Mesenteric fat pad (tissue), 1 donor: ENCODE data around the gene C2CD4C. TPM values are rescaled to one million over a fixed set of nuclear protein-coding genes. Genes with fewer than 3 reads are reported as not detected.
"Not testable (repeated sequence)": the region's sequence is repeated elsewhere in the genome, so short reads cannot be mapped to it uniquely, and the experiment has no call there.

Experiments used
- DNase-seq: peaks from one replicate; pipeline ENCODE4 v3.0.0-alpha.2; 2020; ENCODE audit warnings: low spot score
- total RNA-seq: library from RNA; stranded (reverse); fragmentation: NEBNext Ultra II Directional; extraction: Animal tissue kit (Norgen Biotek cat#: 25700); gene quantifications from one replicate; pipeline ENCODE4 v1.2.1, GENCODE V29; 2021
- donor health status: DM: yes; HTN: yes; CAD: no.

C2CD4C gene
- total RNA-seq, 1 donor from 2014 or later = 5.9 TPM

DNA sequence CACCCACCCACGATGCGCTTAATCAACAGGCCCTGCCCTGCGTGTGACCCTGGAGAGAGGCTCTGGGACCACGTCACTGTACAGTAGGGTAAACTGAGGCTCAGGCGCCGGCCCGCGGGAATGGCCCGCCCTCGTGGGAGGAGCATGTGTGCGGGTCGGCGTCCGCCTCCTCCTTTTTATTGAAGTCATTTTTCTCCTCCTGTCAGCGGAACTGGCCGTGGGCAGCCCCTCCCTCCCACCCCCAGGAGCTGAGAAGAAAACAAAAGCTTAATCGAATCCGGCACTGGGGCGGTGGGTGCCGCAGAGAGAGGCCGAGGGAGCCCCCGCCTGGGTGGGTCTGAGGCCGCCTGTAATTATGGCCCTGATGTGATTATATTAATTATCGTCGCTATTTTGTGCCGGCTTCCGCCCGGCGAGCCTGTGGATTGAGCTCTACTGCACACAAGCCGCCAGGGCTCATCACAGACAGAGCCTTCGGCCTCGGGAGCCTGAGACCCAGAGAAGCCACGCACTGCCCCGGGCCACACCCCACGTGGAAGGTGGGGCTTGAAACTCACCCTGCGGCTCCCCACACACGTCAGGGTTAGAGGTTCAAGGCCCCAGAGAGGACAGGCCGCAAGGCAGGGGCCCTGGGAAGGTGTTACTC lies 7.0 kb downstream of the C2CD4C start:
- DNase-seq = no peak

DNA sequence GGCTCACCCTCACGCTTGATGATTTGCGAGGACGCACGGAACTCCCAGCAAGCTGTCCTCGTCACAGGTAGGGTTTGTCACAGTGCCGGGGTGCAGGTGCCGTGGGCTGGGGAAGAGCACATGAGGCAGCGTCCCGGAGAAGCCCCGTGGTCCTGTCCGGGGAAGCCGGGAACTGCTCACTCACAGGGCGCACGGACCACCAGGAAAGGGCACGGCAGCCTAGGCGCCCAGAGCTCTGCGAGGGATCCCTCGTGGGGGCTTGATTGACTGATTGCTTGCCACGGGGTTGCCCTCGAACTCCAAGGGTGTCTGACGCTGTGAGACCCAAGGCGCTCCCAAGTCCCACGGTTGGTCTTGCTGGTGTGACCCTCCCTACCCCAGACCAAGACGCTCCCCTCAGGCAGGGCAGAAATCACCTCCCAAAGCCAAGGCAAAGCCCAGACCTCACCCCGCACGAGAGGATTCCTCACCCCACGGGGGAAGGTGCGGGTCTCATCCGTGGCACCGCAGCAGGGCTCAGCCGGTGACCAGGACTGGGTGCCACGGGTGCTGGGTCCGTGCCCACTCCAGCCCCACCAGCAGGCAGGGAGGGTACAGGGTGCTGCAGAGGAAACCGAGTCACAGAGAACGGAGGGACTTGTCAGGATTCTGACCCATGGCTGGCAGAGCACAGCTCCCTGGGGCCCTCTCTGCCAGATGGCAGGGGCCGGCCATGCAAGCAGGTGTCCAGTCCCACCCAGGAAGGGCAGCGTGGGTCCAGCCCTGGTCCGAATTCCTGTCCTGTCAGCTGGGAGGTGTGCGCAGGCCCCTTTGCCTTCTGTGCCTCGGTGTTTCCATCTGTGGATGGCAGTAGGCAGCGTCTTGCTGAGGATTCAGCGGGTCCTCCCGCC lies 7.7 kb downstream of the C2CD4C start:
- no peak for DNase-seq

DNA sequence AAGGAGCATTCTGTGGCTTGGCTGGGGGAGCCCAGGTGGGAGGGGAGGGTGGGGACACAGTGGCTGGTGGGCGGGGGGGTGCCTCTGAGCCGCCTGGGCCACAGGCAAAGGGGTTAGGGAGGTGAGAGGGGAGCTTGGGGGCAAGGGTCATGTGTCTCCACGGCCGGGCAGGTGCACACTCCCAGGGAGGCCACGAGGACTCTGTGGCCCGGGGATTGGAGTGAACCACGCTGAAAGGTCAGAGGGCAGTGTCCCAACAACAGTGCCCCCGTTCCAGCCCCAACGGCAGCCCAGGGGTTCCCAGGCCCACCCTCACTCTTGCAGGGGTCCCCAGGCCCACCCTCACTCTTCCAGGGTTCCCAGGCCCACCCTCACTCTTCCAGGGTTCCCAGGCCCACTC lies 9.6 kb downstream of the C2CD4C start:
- DNase-seq = no peak

DNA sequence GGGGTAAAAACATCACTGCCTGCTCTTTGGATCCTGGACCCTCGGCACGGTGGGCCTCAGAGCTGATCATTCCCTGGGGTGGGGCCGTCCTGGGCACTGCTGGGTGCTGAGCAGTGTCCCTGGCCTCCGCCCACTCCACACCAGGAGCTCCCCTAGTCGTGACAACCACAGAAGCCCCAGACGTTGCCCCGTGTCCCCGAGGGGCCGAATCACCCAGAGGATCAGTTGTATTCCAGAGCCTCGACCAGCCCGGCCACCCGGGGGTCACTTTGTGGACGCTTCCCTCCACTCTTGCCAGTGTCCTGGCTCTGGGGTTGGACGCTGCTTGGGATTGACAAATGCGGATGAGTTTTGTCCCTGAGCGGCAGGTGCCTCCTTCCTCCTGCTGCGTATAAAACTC lies 10.2 kb downstream of the C2CD4C start:
- DNase-seq = no peak

DNA sequence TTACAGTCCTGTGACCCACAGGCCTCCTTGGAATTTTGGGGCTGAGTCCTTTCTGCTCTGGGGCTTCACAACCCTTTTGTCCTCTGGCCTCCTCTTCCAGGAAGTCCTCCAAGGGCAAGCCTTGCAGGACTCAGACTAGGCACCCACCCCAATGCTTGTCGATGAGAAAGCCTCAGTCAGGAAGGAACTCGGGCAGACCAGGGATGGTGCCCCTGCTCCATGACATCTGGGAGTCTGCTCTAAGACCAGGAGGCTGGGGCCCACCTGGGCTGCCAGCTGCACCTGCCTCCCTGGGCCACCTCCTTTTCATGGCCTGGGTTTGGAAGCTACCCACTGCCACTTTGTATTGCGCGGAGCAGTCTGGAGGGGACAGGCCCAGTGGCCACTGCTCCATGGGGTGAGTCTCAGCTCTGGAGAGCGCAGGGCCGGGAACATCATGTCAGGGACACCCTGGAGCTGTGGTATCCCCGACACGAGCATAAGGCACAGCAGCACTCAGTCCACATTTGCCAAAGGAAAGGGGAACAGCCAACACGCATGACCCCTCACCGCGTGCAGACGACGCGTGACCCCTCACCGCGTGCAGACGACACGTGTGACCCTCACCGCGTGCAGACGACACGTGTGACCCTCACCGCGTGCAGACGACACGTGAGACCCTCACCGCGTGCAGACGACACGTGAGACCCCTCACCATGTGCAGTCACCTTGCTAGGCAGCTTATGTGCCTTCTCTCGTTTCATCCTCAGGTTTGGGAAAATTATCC lies 10.8 kb downstream of the C2CD4C start:
- peak; percentile 59 for DNase-seq

DNA sequence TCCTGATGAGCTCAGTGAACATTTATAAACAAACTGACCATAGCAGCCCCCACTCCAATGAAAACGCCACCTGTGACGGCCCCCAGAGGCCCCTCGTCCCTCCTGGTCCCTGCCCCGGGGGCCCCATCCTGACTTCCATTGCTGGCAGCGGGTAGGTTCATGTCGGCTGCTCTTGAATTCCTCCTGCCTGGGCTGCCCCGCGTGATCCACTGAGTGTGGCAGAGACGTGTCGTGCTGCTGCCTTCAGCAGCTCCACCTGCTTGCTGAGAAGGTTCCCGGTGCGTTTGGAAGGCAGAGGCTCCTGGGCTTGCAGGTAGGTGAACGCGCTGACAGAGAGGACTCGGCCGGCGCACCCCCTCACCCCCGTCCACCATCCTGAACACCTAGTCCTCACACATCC lies 11.6 kb downstream of the C2CD4C start:
- no peak for DNase-seq

DNA sequence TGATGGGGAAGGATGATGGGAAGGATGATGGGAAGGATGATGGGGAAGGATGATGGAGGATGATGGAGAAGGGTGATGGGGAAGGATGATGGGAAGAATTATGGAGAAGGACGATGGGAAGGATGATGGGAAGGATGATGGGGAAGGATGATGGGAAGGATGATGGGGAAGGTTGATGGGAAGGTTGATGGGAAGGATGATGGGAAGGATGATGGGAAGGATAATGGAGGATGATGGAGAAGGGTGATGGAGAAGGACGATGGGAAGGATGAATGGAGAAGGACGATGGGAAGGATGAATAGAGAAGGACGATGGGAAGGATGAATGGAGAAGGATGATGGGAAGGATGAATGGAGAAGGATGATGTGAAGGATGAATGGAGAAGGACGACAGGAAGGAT lies 13.5 kb downstream of the C2CD4C start:
- DNase-seq = no peak

DNA sequence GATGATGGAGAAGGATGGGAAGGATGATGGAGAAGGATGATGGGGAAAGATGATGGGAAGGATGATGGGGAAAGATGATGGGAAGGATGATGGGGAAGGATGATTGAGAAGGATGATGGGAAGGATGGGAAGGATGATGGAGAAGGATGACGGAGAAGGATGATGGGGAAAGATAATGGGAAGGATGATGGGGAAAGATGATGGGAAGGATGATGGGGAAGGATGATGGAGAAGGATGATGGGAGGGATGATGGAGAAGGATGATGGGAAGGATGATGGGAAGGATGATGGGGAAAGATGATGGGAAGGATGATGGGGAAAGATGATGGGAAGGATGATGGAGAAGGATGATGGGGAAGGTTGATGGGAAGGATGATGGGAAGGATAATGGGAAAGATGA lies 14.1 kb downstream of the C2CD4C start:
- not testable (repeated sequence) for DNase-seq

DNA sequence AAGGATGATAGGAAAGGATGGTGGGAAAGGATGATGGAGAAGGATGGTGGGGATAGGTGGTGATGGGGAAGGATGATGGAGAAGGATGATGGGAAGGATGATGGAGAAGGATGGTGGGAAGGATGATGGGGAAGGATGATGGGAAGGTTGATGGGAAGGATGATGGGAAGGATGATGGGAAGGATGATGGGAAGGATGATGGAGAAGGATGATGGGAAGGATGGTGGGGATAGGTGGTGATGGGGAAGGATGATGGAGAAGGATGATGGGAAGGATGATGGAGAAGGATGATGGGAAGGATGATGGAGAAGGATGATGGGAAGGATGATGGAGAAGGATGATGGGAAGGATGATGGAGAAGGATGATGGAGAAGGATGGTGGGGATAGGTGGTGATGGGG lies 15.4 kb downstream of the C2CD4C start:
- not testable (repeated sequence) for DNase-seq

DNA sequence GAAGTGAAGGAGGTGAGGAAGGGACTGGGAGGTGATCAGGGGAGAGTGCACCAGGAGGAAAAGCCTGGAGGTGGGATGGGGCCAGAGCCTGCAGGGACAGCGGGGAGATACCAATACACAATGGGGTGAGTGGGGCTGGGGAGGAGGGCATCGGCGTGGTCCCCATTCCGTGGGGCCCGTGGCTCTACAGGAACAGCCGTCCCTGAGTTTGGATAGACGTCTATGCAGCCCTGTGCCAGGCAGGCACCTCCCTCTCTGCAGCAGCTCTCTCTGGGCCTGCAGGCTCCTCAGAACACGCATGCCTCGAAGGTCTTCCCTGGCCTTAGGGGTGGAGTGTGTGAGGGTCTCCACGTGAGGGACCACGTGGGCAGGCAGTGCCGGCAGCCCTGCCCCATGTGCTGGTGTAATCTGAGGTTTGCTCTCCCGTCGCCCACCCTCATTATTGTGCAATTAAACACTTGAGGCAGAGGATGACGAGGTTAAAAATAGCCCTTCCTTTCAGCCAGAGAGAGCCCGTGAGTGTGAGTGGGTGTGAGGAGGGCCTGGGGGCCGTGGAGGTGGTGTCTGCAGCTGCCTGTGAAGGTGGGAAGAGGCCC lies 16.5 kb downstream of the C2CD4C start:
- DNase-seq = no peak

DNA sequence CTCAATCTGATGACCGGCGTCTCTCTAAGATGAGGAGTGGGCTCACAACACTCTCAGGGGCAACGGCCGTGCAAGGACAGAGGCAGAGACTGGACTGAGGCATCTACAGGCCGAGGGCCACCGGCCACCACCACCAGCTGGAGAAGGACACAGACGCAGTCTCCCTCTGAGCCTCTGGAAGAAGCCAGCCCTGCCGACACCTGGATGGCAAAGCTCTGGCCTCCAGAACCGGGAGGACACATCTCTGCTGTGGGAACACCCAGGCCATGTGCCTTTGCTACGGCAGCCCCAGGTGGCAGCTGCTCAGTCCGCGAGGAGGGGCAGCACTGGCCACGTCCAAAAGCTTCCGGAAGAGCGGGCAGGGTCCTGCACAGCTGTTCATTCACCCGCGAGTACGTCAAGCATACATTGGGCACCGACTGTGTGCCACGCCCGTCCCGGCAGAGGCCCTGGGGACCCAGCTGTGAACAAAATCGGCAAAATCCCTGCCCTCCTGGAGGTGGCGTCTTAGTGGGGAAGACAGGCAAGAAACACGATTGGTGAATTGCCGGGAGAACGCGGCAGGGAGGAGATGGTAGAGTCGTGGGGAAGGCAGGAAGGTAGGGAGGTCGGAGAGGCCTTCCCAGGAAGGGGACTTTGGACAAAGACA lies 17.1 kb downstream of the C2CD4C start:
- no peak for DNase-seq

DNA sequence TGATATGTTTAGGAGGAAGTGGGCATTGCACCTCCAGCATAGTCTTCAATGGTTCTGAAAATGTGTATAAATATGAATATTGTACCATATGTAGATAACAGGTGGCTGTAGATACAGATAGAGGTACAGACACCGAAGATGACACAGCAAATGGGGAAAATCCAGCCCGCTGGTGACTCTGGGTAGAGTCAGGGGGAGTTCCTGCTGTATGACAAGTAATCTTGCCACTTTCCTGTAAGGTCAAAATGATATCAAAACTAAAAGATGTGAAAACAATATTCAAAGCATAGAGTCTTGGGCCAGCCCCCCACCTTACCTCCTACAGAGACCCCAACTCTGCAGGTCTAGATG lies 17.8 kb downstream of the C2CD4C start:
- DNase-seq = no peak

DNA sequence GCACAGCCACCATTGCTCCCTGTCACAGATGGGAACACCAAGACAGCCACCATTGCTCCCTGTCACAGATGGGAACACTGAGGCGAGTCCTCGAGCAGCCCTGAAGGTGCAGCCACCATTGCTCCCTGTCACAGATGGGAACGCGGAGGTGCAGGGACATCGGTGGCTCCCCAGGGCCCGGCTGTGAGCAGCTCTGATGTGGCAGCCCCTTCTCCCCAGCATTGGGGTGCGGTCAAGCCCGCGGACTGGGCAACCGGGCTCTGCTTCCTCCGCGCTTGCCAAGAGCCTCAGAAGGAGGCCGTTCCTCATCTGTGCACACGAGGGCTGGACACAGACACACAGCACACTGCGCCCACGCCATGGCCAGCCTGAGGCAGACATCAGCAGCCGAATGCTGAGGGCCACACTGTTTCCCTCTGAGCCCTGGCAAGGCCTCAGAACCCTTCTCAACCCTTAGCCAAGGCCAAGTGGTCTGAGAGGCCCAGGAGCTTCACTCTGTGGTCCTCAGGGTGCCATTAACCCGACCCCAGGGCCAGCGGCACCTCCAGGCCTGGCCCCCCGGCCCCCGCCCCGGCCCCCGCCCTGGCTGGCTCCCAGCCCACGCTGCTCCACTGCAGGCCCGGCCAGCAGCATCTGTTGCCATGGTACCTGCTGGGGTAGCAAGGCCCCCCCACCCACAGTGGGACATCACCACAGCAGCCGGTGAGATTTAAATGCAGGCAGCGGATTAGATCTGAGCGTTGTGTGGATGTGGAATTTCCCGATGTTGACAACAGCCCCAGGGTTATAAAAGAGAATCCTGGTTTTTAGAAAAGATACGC lies 18.4 kb downstream of the C2CD4C start:
- DNase-seq = no peak

DNA sequence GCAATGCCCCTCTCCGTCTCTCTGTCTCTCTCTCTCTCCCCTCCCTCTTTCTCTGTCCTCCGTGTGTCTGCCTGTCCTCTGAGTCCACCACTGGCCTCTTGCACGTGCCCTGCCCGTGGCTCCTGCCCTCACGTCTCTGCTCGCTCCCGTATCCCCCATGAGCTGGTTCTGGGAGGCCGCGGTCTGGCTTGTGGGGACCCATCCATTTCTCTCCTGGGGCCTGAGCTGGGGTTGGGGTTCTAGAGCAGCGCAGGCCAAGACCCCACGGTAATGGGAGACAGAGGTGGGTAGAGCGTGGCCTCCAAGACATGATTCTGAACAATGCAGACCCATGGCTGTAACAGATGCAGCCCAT lies 19.0 kb downstream of the C2CD4C start:
- no peak for DNase-seq

DNA sequence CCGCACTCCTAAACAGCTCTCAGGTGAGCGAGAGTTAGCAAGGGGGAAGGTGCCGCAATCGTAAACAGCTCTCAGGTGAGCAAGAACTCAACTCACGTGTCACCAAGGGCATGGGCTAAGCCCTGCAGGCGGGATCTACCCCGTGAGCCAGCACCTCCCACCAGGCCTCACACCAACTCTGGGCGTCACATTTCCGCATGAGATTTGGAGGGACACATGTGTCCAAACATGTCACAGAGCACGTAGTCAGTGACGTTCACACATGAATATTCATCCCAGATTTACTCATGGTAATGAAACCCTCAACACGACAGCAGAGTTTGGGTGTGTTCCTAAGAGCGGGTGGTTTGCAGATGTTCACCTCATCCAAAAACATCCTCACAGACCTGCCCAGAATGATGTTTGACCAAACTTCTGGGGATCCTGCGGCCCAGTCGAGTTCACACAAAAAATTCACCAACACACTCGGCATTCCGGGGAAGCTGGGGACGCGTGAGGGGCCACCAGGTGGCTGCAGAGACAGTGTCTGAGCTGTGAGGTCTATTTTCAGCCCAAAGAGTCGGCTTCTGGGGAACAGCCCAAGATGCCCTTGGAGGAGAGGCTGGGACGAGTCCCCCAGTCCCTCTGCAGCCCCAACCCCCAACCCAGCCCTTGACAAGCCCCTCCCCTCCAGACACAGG lies 19.6 kb downstream of the C2CD4C start:
- no peak for DNase-seq

DNA sequence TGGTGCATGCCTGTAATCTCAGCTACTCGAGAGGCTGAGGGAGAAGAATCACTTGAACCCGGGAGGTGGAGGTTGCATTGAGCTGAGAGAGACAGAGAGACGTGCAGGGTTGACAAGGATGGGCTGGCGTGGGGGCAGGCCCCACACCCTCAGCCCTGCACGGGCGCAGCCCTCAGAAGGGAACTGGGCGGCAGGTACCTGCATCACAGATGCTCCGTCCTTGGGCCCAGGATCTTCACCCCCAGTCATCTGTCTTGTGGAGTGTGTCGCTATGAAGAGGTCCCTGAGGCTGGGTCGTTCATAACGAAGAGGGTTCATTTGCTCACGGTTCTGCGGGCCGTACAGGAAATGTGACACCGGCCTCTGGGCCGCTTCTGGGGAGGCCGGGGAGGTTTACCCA lies 20.3 kb downstream of the C2CD4C start:
- DNase-seq = no peak

DNA sequence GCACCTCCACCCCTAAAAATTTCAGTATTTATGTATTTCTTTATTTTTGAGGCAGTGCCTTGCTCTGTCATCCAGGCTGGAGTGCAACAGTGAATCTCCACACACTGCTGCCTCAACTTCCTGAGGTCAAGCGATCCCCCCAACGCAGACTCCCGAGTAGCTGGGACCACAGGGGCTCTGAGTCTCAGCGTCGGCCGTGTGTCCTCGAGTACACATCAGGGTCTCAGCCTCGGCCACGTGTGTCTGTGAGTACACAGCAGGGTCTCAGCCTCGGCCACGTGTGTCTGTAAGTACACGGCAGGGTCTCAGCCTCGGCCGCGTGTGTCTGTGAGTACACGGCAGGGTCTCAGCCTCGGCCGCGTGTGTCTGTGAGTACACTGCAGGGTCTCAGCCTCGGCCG lies 21.2 kb downstream of the C2CD4C start:
- DNase-seq = no peak

DNA sequence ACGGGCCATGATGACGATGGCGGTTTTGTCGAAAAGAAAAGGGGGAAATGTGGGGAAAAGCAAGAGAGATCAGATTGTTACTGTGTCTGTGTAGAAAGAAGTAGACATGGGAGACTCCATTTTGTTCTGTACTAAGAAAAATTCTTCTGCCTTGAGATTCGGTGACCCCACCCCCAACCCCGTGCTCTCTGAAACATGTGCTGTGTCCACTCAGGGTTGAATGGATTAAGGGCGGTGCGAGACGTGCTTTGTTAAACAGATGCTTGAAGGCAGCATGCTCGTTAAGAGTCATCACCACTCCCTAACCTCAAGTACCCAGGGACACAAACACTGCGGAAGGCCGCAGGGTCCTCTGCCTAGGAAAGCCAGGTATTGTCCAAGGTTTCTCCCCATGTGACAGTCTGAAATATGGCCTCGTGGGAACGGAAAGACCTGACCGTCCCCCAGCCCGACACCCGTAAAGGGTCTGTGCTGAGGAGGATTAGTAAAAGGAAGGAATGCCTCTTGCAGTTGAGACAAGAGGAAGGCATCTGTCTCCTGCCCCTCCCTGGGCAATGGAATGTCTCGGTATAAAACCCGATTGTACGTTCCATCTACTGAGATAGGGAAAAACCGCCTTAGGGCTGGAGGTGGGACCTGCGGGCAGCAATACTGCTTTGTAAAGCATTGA lies 22.2 kb downstream of the C2CD4C start:
- not testable (repeated sequence) for DNase-seq

DNA sequence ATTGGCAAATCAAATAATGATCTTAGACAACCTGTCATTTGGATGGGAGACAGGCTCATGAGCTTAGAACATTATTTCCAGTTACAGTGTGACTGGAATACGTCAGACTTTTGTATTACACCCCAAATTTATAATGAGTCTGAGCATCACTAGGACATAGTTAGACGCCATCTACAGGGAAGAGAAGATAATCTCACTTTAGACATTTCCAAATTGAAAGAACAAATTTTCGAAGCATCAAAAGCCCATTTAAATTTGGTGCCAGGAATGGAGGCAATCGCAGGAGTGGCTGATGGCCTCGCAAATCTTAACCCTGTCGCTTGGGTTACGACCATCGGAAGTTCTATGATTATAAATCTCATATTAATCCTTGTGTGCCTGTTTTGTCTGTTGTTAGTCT lies 22.8 kb downstream of the C2CD4C start:
- DNase-seq = not testable (repeated sequence)
